MCF 10A (cell line): ENCODE results near the gene PLCB1. TPM values are rescaled to one million over a fixed set of nuclear protein-coding genes. Genes with fewer than 3 reads are reported as not detected.
A peak's percentile ranks its signal among the peaks of the same experiment; 100 is the strongest.

Source experiments
- BruUV-seq: library from RNA; stranded (reverse); fragments of 400-500 nt; replicated peaks from 2 replicates; lab custom pipeline; 2021; lab: Mats Ljungman, UMichigan
- CTCF ChIA-PET: fragments of 300-600 bp; sonication (Branson Sonifier 250); formaldehyde crosslinking; extraction: SDS; loops from one replicate; lab custom pipeline; 2021; ENCODE audit warnings: antibody characterized with exemption, inconsistent platforms; lab: Yijun Ruan, JAX
- POLR2A ChIA-PET: fragments of 300-600, 350-650 bp; sonication (Branson Sonifier 250); formaldehyde crosslinking; extraction: SDS; loops from one replicate; lab custom pipeline; 2020; ENCODE audit warnings: antibody characterized with exemption, inconsistent platforms; lab: Yijun Ruan, JAX
- DNase-seq: peaks from one replicate; pipeline ENCODE4 v3.0.0-alpha.2; 2018; ENCODE audit not compliant: unreplicated experiment
- H3K27ac Mint-ChIP-seq: one replicate; pipeline ENCODE4 v1.8.0; 2022; ENCODE audit warnings: mild to moderate bottlenecking, low read depth, mixed read lengths; ENCODE audit not compliant: unreplicated experiment
- H3K27me3 Mint-ChIP-seq: one replicate; pipeline ENCODE4 v1.8.0; 2022; ENCODE audit warnings: mixed read lengths; ENCODE audit not compliant: insufficient read depth, unreplicated experiment
- H3K36me3 Mint-ChIP-seq: one replicate; pipeline ENCODE4 v1.8.0; 2022; ENCODE audit warnings: mild to moderate bottlenecking, moderate library complexity, mixed read lengths; ENCODE audit not compliant: insufficient read depth, unreplicated experiment
- H3K4me1 Mint-ChIP-seq: one replicate; pipeline ENCODE4 v1.8.0; 2022; ENCODE audit warnings: mixed read lengths; ENCODE audit not compliant: insufficient read depth, unreplicated experiment
- H3K4me3 Mint-ChIP-seq: one replicate; pipeline ENCODE4 v1.8.0; 2022; ENCODE audit warnings: mild to moderate bottlenecking, moderate library complexity, mixed read lengths; ENCODE audit not compliant: unreplicated experiment
- H3K9me3 Mint-ChIP-seq: one replicate; pipeline ENCODE4 v1.8.0; 2022; ENCODE audit warnings: mixed read lengths; ENCODE audit not compliant: unreplicated experiment
- CTCF ChIP-seq: fragments of 200-600 bp; IDR thresholded peaks from one replicate; pipeline ENCODE4 v1.8.0; 2022; ENCODE audit warnings: antibody characterized with exemption, mild to moderate bottlenecking; ENCODE audit not compliant: unreplicated experiment
- intact Hi-C: fragments of 100-400 bp; cut with micrococcal nuclease; formaldehyde crosslinking; loops from 2 replicates; pipeline ENCODE4 v1.14.1; 2022
- total RNA-seq: library from RNA; stranded (reverse); gene quantifications from 2 replicates; pipeline ENCODE4 v1.2.3, GENCODE V29; 2022

PLCB1 gene
- total RNA-seq, 1 experiment from 2014 or later: 5.9 TPM

- no peaks in the 10 kb centered on the region for H3K9me3 Mint-ChIP-seq
- no peak for DNase-seq
- H3K4me1 Mint-ChIP-seq: no peaks in the 10 kb centered on the region
- POLR2A ChIA-PET: interaction anchor here (1.9 kb wide), 1 partner anchor 8 kb away, joined by 4 read pairs; no protein-coding TSS in a partner anchor
- H3K36me3 Mint-ChIP-seq: no peaks in the 10 kb centered on the region
- H3K27ac Mint-ChIP-seq: no peak overlapping the region
- H3K4me3 Mint-ChIP-seq: no peak overlapping the region
- H3K27me3 Mint-ChIP-seq: no peaks in the 10 kb centered on the region
- TF ChIP-seq CTCF: no peak
- intact Hi-C loops: no loop called here
- CTCF ChIA-PET: interaction anchor here (0.5 to 1.4 kb wide), 3 partner anchors 315 to 369 kb away, joined by 4 to 5 read pairs (median 4); no protein-coding TSS in a partner anchor
- no TSS peak for BruUV-seq
Measured at GRCh38 chr20:8406391-8406790, 274.3 kb downstream of the PLCB1 start.

GRCh38 chr20:8408587-8409307 is 276.7 kb downstream of the PLCB1 start:
- no TSS peak for BruUV-seq
- intact Hi-C loops: no loop called here
- H3K36me3 Mint-ChIP-seq: peaks cover 2% of the 10 kb centered on the region

GRCh38 chr20:8413691-8414090 is 281.6 kb downstream of the PLCB1 start:
- intact Hi-C loops: no loop called here
- DNase-seq: no peak
- ChIA-PET CTCF (interaction anchor here (0.7 to 2.2 kb wide), 10 partner anchors 21 to 1656 kb away, joined by 3 to 11 read pairs (median 4); no protein-coding TSS in a partner anchor), POLR2A (interaction anchor here (0.7 to 1.6 kb wide), 5 partner anchors 8 to 331 kb away, joined by 3 to 8 read pairs (median 3); no protein-coding TSS in a partner anchor)
- Mint-ChIP-seq H3K27ac (peak overlapping the region; percentile 16), H3K9me3 (no peaks in the 10 kb centered on the region), H3K4me1 (peaks cover 30% of the 10 kb centered on the region), H3K27me3 (no peaks in the 10 kb centered on the region), H3K36me3 (peaks cover 6% of the 10 kb centered on the region), H3K4me3 (no peak overlapping the region)
- BruUV-seq: no TSS peak
- no peak for TF ChIP-seq CTCF

More at GRCh38 chr20:8408587-8409307, 276.7 kb downstream of the PLCB1 start:
- Mint-ChIP-seq H3K4me3 (no peak overlapping the region), H3K27me3 (no peaks in the 10 kb centered on the region), H3K9me3 (no peaks in the 10 kb centered on the region), H3K27ac (no peak overlapping the region), H3K4me1 (peaks cover under 1% of the 10 kb centered on the region)
- DNase-seq: no peak
- ChIA-PET CTCF (interaction anchor here (0.6 to 1.2 kb wide), 3 partner anchors 41 to 172 kb away, joined by 3 to 4 read pairs (median 3); no protein-coding TSS in a partner anchor), POLR2A (no interaction called here)
- no peak for TF ChIP-seq CTCF

- Mint-ChIP-seq H3K4me1 (peaks cover 30% of the 10 kb centered on the region), H3K4me3 (no peak overlapping the region), H3K36me3 (peaks cover 6% of the 10 kb centered on the region), H3K27me3 (no peaks in the 10 kb centered on the region), H3K27ac (peak overlapping the region; percentile 65), H3K9me3 (no peaks in the 10 kb centered on the region)
- no peak for TF ChIP-seq CTCF
- peak; percentile 82 for DNase-seq
- no TSS peak for BruUV-seq
- POLR2A ChIA-PET: interaction anchor here (1.2 to 1.6 kb wide), 3 partner anchors 9 to 332 kb away, joined by 3 to 8 read pairs (median 4); no protein-coding TSS in a partner anchor
- CTCF ChIA-PET: interaction anchor here (0.5 to 2.2 kb wide), 10 partner anchors 25 to 1655 kb away, joined by 3 to 11 read pairs (median 4); no protein-coding TSS in a partner anchor
- intact Hi-C loops: no loop called here
Measured at GRCh38 chr20:8414586-8415274, 282.7 kb downstream of the PLCB1 start.
